Left ventricle myocardium inferior (tissue), 1 donor: Measurements from ENCODE around the gene PRKCE. TPM values are rescaled to one million over a fixed set of nuclear protein-coding genes. Genes with fewer than 3 reads are reported as not detected.
A peak's percentile ranks its signal among the peaks of the same experiment; 100 is the strongest.

Source experiments
- DNase-seq: peaks from one replicate; pipeline ENCODE4 v3.0.0-alpha.2; 2020
- H3K27ac ChIP-seq: fragments of 200-600 bp; replicated peaks from 2 replicates; pipeline ENCODE4 v1.8.0; 2021
- H3K27me3 ChIP-seq: fragments of 200-600 bp; 2 replicates; pipeline ENCODE4 v1.8.0; 2021; ENCODE audit warnings: low read depth
- H3K36me3 ChIP-seq: fragments of 200-600 bp; 2 replicates; pipeline ENCODE4 v1.8.0; 2021
- H3K4me1 ChIP-seq: fragments of 200-600 bp; 2 replicates; pipeline ENCODE4 v1.8.0; 2021
- H3K4me3 ChIP-seq: fragments of 200-600 bp; 2 replicates; pipeline ENCODE4 v1.8.0; 2021; ENCODE audit warnings: mild to moderate bottlenecking, moderate library complexity
- H3K9me3 ChIP-seq: fragments of 200-600 bp; replicated peaks from 2 replicates; pipeline ENCODE4 v1.8.0; 2021
- intact Hi-C: fragments of 100-400 bp; cut with micrococcal nuclease; formaldehyde crosslinking; loops from one replicate; pipeline ENCODE4 v1.11.0; 2022
- total RNA-seq: library from RNA; stranded (reverse); fragmentation: NEBNext Ultra II Directional; extraction: Animal tissue kit (Norgen Biotek cat#: 25700); gene quantifications from one replicate; pipeline ENCODE4 v1.2.1, GENCODE V29; 2021
- TF ChIP-seq, protein P1 (sequence below): fragments of 200-600 bp; IDR thresholded peaks from 2 replicates; pipeline ENCODE4 v1.8.0; 2021; ENCODE audit warnings: antibody characterized with exemption, mild to moderate bottlenecking, borderline replicate concordance
- donor health status: DM: no; HTN: yes; CAD: no; lungs with severe emphysema.

PRKCE gene
- total RNA-seq, 1 donor from 2014 or later: 14.7 TPM

DNA sequence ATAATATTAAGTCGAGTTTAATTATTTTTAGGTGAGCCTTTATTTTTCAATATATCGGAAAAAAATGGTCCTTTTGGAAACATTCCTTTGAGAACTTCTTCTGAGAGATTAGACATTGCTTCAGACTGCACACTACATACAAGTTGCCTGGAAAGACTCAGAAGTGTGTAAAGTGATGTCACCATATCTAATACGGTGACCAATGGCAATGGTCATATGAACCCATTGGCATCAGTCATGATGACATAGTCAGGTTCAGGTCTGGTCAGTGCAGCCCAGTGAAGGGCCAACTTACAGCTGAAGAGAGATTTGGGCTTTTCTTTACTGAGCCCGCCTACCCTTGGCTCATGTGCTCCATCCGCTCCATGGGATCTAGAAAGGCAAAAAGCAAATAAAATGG lies 362.3 kb downstream of the PRKCE start:
- H3K36me3 ChIP-seq: peaks cover 11% of the 10 kb centered on the region
- H3K9me3 ChIP-seq: no peaks in the 10 kb centered on the region
- H3K4me3 ChIP-seq: no peak overlapping the region
- peaks cover 19% of the 10 kb centered on the region for H3K4me1 ChIP-seq
- no peaks in the 10 kb centered on the region for H3K27me3 ChIP-seq
- TF ChIP-seq, protein P1, sequence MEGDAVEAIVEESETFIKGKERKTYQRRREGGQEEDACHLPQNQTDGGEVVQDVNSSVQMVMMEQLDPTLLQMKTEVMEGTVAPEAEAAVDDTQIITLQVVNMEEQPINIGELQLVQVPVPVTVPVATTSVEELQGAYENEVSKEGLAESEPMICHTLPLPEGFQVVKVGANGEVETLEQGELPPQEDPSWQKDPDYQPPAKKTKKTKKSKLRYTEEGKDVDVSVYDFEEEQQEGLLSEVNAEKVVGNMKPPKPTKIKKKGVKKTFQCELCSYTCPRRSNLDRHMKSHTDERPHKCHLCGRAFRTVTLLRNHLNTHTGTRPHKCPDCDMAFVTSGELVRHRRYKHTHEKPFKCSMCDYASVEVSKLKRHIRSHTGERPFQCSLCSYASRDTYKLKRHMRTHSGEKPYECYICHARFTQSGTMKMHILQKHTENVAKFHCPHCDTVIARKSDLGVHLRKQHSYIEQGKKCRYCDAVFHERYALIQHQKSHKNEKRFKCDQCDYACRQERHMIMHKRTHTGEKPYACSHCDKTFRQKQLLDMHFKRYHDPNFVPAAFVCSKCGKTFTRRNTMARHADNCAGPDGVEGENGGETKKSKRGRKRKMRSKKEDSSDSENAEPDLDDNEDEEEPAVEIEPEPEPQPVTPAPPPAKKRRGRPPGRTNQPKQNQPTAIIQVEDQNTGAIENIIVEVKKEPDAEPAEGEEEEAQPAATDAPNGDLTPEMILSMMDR: no peak
- intact Hi-C loops: loop anchor here (10.0 kb wide), 1 partner anchor 351 kb away; no protein-coding TSS in a partner anchor
- DNase-seq: no peak
- no peak overlapping the region for H3K27ac ChIP-seq

DNA sequence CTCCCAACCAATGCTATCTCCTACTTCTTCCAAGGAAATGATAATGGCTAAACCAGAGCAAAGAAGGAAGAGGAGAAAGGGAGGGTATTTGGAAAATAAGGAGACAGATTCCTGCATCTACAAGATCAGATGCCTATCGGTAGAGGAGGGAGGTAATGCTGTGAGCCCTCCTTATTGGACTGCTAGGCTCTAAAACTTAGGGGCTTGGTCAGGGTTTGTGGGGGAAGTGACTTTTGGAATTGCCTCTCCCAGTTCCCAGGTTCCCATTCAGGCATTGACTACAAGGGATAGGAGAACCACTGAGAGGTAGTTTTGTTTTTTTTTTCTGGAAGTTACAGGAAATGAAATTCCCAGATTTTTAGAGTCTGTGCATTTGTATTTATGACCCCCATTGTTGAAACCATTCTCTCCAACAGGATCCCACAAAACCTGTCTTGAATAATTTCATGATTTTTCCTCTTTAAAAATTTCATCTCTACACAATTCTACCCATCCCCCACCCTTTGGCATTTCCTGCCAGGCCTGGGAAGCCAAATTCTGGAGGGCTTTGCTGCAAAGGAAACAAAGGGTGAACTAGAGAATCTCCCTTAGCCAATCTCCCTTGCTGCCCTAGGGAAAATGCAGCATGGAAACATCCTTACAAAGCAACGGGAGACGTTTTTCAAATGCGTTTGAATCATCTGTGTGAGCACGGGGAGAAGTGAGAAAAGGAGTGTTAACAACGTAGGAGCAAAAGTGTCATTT lies 363.6 kb downstream of the PRKCE start:
- Histone ChIP-seq H3K36me3 (peaks cover 11% of the 10 kb centered on the region), H3K9me3 (no peaks in the 10 kb centered on the region), H3K27ac (peak overlapping the region; percentile 60), H3K4me3 (no peak overlapping the region), H3K27me3 (no peaks in the 10 kb centered on the region), H3K4me1 (peaks cover 31% of the 10 kb centered on the region)
- DNase-seq: no peak
- intact Hi-C loops: loop anchor here (10.0 kb wide), 1 partner anchor 350 kb away; no protein-coding TSS in a partner anchor
- TF ChIP-seq, protein P1: no peak

DNA sequence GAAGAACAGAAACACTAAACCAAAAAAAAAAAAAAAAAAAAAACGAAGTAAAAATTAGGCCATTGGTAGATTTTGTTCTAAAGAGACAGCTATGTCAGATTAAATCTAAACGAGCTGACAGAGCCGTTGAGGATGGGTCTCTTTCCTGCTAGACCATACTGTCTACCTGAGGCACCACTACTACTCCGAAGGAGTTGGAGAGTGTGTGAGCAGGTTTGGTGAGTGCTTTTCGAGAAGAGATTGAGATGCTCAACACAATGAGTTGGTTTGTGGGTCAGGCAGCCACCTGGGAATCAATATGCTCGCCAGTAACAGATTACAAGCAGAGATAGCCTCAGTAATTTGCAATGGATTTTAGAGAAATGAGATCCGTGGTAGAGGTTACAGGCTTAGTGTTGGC lies 364.2 kb downstream of the PRKCE start:
- intact Hi-C loops: loop anchor here (10.0 kb wide), 1 partner anchor 349 kb away; no protein-coding TSS in a partner anchor
- TF ChIP-seq, protein P1: no peak
- H3K27me3 ChIP-seq: no peaks in the 10 kb centered on the region
- peak overlapping the region; percentile 60 for H3K27ac ChIP-seq
- no peak for DNase-seq
- no peak overlapping the region for H3K4me3 ChIP-seq
- H3K4me1 ChIP-seq: peaks cover 31% of the 10 kb centered on the region
- no peaks in the 10 kb centered on the region for H3K9me3 ChIP-seq
- peaks cover 16% of the 10 kb centered on the region for H3K36me3 ChIP-seq

DNA sequence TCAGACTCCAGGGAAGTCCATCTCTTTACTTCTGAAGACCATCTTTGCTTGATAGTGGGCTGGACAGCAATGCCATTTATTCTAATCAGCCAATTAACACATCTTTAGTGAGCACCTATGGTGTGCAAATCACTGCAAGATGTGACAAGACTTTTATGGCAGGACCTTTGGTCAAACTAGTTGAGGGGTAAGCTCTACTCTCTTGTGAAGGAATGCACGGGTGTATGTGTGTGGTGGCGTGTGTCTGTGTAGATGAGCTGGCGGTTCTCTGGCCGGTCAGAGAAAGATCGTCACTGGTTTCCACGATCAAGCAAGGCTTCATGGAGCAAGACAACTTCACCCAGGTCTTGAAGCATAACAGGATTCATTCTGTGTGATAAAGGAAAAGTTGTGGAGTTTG lies 364.6 kb downstream of the PRKCE start:
- intact Hi-C loops: loop anchor here (10.0 kb wide), 1 partner anchor 349 kb away; no protein-coding TSS in a partner anchor
- TF ChIP-seq, protein P1: no peak
- peak overlapping the region; percentile 60 for H3K27ac ChIP-seq

DNA sequence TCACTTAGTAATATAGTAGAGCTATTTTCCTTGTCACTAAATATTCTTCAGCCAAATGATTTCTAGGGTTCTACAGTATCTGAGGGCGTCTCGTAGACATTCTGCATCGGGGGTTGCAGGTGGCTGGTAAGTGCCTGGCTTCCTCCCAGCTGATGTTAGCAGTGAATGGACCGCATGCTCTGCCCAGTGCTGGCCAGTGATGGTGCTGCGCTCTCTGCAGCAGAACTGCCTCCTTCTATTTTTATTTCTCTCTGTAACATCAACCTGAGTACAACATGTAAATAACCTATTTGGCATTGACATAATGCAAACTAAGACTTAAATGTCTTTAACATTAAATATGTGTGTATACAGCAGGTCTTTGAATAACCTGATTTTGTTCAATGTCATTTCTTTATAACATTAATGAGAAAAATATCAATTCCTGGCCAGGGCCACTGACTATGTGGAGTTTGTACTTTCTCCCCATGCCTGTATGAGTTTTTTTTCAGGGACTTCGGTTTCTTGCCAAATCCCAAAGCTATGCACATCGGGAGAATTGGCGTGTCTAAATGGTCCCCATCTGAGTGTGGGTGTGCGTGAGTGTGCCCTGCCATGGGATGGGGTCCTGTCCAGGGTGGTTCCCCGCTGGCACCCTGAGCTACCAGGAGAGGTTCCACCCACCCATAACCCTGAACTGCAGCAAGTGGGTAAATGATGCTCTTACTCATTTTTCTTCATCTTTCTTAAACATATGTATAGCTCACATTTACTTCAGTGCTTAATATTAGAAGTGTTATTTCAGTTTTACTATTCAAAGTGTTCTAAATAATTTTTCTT lies 367.5 kb downstream of the PRKCE start:
- no peak overlapping the region for H3K4me3 ChIP-seq
- no peaks in the 10 kb centered on the region for H3K9me3 ChIP-seq
- peaks cover 6% of the 10 kb centered on the region for H3K36me3 ChIP-seq
- DNase-seq: no peak
- intact Hi-C loops: loop anchor here (10.0 kb wide), 1 partner anchor 346 kb away; no protein-coding TSS in a partner anchor
- H3K27me3 ChIP-seq: no peaks in the 10 kb centered on the region
- TF ChIP-seq, protein P1: no peak
- H3K27ac ChIP-seq: no peak overlapping the region
- peaks cover 40% of the 10 kb centered on the region for H3K4me1 ChIP-seq

More for the DNA sequence above, 364.6 kb downstream of the PRKCE start:
- Histone ChIP-seq H3K4me3 (no peak overlapping the region), H3K27me3 (no peaks in the 10 kb centered on the region), H3K4me1 (peaks cover 31% of the 10 kb centered on the region), H3K36me3 (peaks cover 17% of the 10 kb centered on the region), H3K9me3 (no peaks in the 10 kb centered on the region)
- no peak for DNase-seq
